Liver (tissue), 9 donors: ENCODE data around the gene HNRNPL. TPM values are rescaled to one million over a fixed set of nuclear protein-coding genes. Genes with fewer than 3 reads are reported as not detected.

ENCODE experiments used
- DNase-seq: peaks from one replicate; pipeline ENCODE4 v3.0.0-alpha.2; 2017; ENCODE audit warnings: low spot score
- H3K27ac ChIP-seq, 2 donors: one replicate each; pipeline ENCODE4 v1.7.0; 2013; ENCODE audit warnings: inconsistent platforms in 2 of 2, low read length in 2 of 2, control low read depth in 1 of 2, low read depth in 1 of 2, mild to moderate bottlenecking in 1 of 2
- H3K27me3 ChIP-seq, 4 donors: one replicate each; pipeline versions ENCODE4 v1.6.1 to v1.7.0; 2013; ENCODE audit warnings: low read length in 3 of 4, inconsistent platforms in 1 of 4, mild to moderate bottlenecking in 1 of 4, moderate library complexity in 1 of 4; ENCODE audit not compliant: control insufficient read depth in 4 of 4, insufficient read depth in 4 of 4
- H3K36me3 ChIP-seq, 4 donors: one replicate each; pipeline versions ENCODE4 v1.6.1 to v1.7.0; 2013; ENCODE audit warnings: low read length in 3 of 4, mild to moderate bottlenecking in 3 of 4, low read depth in 1 of 4, moderate library complexity in 1 of 4; ENCODE audit not compliant: control insufficient read depth in 4 of 4, insufficient read depth in 3 of 4
- H3K4me1 ChIP-seq, 4 donors: one replicate each; pipeline versions ENCODE4 v1.6.1 to v1.7.0; 2013; ENCODE audit warnings: low read length in 3 of 4, mild to moderate bottlenecking in 3 of 4, moderate library complexity in 1 of 4; ENCODE audit not compliant: control insufficient read depth in 4 of 4, insufficient read depth in 4 of 4
- H3K4me3 ChIP-seq, 3 donors: one replicate each; pipeline versions ENCODE4 v1.6.1 to v1.7.0; 2013; ENCODE audit warnings: low read length in 3 of 3, control low read depth in 1 of 3, low read depth in 1 of 3, mild to moderate bottlenecking in 1 of 3
- H3K9ac ChIP-seq, 2 donors: one replicate each; pipeline ENCODE4 v1.7.0; 2013; ENCODE audit warnings: low read length in 2 of 2, mild to moderate bottlenecking in 2 of 2, moderate library complexity in 2 of 2, control low read depth in 1 of 2, low read depth in 1 of 2
- H3K9me3 ChIP-seq, 4 donors: one replicate each; pipeline versions ENCODE4 v1.6.1 to v1.7.0; 2013; ENCODE audit warnings: low read length in 3 of 4; ENCODE audit not compliant: control insufficient read depth in 4 of 4
- CTCF ChIP-seq: fragments of 150-350 bp; IDR thresholded peaks from 2 replicates; pipeline ENCODE4 v1.5.1; 2017; ENCODE audit warnings: improper control_type of control experiment, low read depth, low read length; ENCODE audit not compliant: missing input control
- EGR1 ChIP-seq, 2 donors: IDR thresholded peaks; 2 replicates each; pipeline ENCODE4 v1.6.1; 2016 to 2018; ENCODE audit warnings: antibody characterized with exemption in 2 of 2, low read depth in 2 of 2
- FOXA1 ChIP-seq: IDR thresholded peaks from 2 replicates; pipeline ENCODE4 v1.6.1; 2016; ENCODE audit warnings: antibody characterized with exemption
- FOXA2 ChIP-seq: IDR thresholded peaks from 2 replicates; pipeline ENCODE4 v1.6.1; 2016; ENCODE audit warnings: antibody characterized with exemption
- GABPA ChIP-seq, 2 donors: IDR thresholded peaks in 1 of 2; conservative IDR thresholded peaks in 1 of 2; 2 replicates each; pipeline ENCODE4 v1.6.1; 2016; ENCODE audit warnings: antibody characterized with exemption in 2 of 2, mild to moderate bottlenecking in 1 of 2, moderate library complexity in 1 of 2
- HNF4G ChIP-seq: IDR thresholded peaks from 2 replicates; pipeline ENCODE4 v1.6.1; 2016; ENCODE audit warnings: antibody characterized with exemption
- JUND ChIP-seq, 2 donors: IDR thresholded peaks; 2 replicates each; pipeline ENCODE4 v1.6.1; 2016; ENCODE audit warnings: antibody characterized with exemption in 2 of 2
- NR2F2 ChIP-seq: IDR thresholded peaks from 2 replicates; pipeline ENCODE4 v1.6.1; 2016; ENCODE audit warnings: antibody characterized with exemption
- RAD21 ChIP-seq, 2 donors: IDR thresholded peaks; 2 replicates each; pipeline ENCODE4 v1.6.1; 2016; ENCODE audit warnings: antibody characterized with exemption in 2 of 2, mild to moderate bottlenecking in 2 of 2
- REST ChIP-seq: IDR thresholded peaks from 2 replicates; pipeline ENCODE4 v1.6.1; 2016; ENCODE audit warnings: antibody characterized with exemption, mild to moderate bottlenecking
- SP1 ChIP-seq: IDR thresholded peaks from 2 replicates; pipeline ENCODE4 v1.6.1; 2018; ENCODE audit warnings: antibody characterized with exemption, mild to moderate bottlenecking
- TAF1 ChIP-seq: conservative IDR thresholded peaks from 2 replicates; pipeline ENCODE4 v1.6.1; 2016; ENCODE audit warnings: antibody characterized with exemption, mild to moderate bottlenecking
- YY1 ChIP-seq: IDR thresholded peaks from 2 replicates; pipeline ENCODE4 v1.6.1; 2016; ENCODE audit warnings: antibody characterized with exemption, mild to moderate bottlenecking
- WGBS: extraction: QIAGEN DNeasy Blood & Tissue Kit; methylation state at CpG from one replicate; pipeline ENCODE4 v1.1.7; 2013; 5-methylcytosine and 5-hydroxymethylcytosine counted together
- polyA plus RNA-seq, 2 donors: library from polyadenylated mRNA; stranded (reverse) in 1 of 2; unstranded in 1 of 2; fragments of 200-250 nt in 1 of 2; fragments of >200 nt in 1 of 2; fragmentation: Nextera tagmentation in 1 of 2; extraction: Ambion mirVana in 1 of 2; gene quantifications; one replicate each; pipeline versions ENCODE4 v1.2.1 to v1.2.3, GENCODE V29; 2013 to 2015
- total RNA-seq, 2 donors: library from RNA; depleted of rRNA; stranded (reverse); fragments of >200 nt; gene quantifications; one replicate each; pipeline ENCODE4 v1.2.3, GENCODE V29; 2014
- TF ChIP-seq, protein P1 (sequence below): IDR thresholded peaks from 2 replicates; pipeline ENCODE4 v1.6.1; 2016; ENCODE audit warnings: antibody characterized with exemption
- TF ChIP-seq, protein P2 (sequence below): IDR thresholded peaks from 2 replicates; pipeline ENCODE4 v1.6.1; 2016; ENCODE audit warnings: antibody characterized with exemption
- donor health status: healthy.
- donor health status: healthy.
- donor health status: healthy.
- donor health status: healthy.
- donor health status: healthy.

The HNRNPL gene
- total and polyA plus RNA-seq, 4 donors = 50.4 to 166 (median 95.6) TPM

- Histone ChIP-seq H3K4me3 (no peak overlapping the region), H3K4me1 (no peaks in the 10 kb centered on the region), H3K27ac (no peak overlapping the region), H3K36me3 (peaks cover 3 to 15% (median 10%) of the 10 kb centered on the region in 4 donors), H3K9me3 (no peaks in the 10 kb centered on the region), H3K9ac (no peak overlapping the region), H3K27me3 (no peaks in the 10 kb centered on the region)
- WGBS = 97% methylated on average over 12 of the region's 12 CpGs
- DNase-seq = no peak
- no peak for TF ChIP-seq GABPA (IDR thresholded peaks at IDR 0.05 in 1 of 2, conservative IDR thresholded peaks at IDR 0.05 in 1 of 2)
- TF ChIP-seq SP1 = no peak
- no peak for TF ChIP-seq JUND (IDR thresholded peaks at IDR 0.05)
- TF ChIP-seq TAF1 = no peak
- no peak for TF ChIP-seq FOXA2
- TF ChIP-seq NR2F2 = no peak
- no peak for TF ChIP-seq RAD21 (IDR thresholded peaks at IDR 0.05)
- no peak for TF ChIP-seq CTCF
- TF ChIP-seq, protein P1, sequence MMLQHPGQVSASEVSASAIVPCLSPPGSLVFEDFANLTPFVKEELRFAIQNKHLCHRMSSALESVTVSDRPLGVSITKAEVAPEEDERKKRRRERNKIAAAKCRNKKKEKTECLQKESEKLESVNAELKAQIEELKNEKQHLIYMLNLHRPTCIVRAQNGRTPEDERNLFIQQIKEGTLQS = no peak
These were observed 48.3 kb downstream of the HNRNPL start for GRCh38 chr19:38801359-38802095.

- TF ChIP-seq EGR1 (IDR thresholded peaks at IDR 0.05; ENCODE audit: low read depth in 2 of 2) (no peak), SP1 (no peak), YY1 (no peak), HNF4G (no peak), RAD21 (IDR thresholded peaks at IDR 0.05) (no peak), TAF1 (no peak), CTCF (no peak), GABPA (IDR thresholded peaks at IDR 0.05 in 1 of 2, conservative IDR thresholded peaks at IDR 0.05 in 1 of 2) (no peak), REST (no peak), JUND (IDR thresholded peaks at IDR 0.05) (no peak), FOXA1 (no peak)
- TF ChIP-seq, protein P1 = no peak
- TF ChIP-seq, protein P2, sequence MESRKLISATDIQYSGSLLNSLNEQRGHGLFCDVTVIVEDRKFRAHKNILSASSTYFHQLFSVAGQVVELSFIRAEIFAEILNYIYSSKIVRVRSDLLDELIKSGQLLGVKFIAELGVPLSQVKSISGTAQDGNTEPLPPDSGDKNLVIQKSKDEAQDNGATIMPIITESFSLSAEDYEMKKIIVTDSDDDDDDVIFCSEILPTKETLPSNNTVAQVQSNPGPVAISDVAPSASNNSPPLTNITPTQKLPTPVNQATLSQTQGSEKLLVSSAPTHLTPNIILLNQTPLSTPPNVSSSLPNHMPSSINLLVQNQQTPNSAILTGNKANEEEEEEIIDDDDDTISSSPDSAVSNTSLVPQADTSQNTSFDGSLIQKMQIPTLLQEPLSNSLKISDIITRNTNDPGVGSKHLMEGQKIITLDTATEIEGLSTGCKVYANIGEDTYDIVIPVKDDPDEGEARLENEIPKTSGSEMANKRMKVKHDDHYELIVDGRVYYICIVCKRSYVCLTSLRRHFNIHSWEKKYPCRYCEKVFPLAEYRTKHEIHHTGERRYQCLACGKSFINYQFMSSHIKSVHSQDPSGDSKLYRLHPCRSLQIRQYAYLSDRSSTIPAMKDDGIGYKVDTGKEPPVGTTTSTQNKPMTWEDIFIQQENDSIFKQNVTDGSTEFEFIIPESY = no peak
- H3K27ac ChIP-seq = no peak overlapping the region
- no peaks in the 10 kb centered on the region for H3K27me3 ChIP-seq
- no peaks in the 10 kb centered on the region for H3K4me1 ChIP-seq
- no peak overlapping the region for H3K4me3 ChIP-seq
- no peak for DNase-seq
- no peak overlapping the region for H3K9ac ChIP-seq
- WGBS = 93% methylated on average over 5 of the region's 5 CpGs
- H3K36me3 ChIP-seq = peaks cover 3 to 15% (median 10%) of the 10 kb centered on the region in 4 donors
- no peaks in the 10 kb centered on the region for H3K9me3 ChIP-seq
These were observed 49.0 kb downstream of the HNRNPL start for GRCh38 chr19:38800577-38801347.
